Right ventricle myocardium inferior (tissue), 1 donor: Measurements from ENCODE around the gene WDFY3. TPM values are rescaled to one million over a fixed set of nuclear protein-coding genes. Genes with fewer than 3 reads are reported as not detected.
A peak's percentile ranks its signal among the peaks of the same experiment; 100 is the strongest.
"Not testable (repeated sequence)": the region's sequence is repeated elsewhere in the genome, so short reads cannot be mapped to it uniquely, and the experiment has no call there.

Source experiments
- ATAC-seq: fragments of 200-7000 bp; cut with Tn5 transposase; one replicate; pipeline ENCODE4 v1.9.1; 2020; ENCODE audit warnings: mild to moderate bottlenecking, moderate library complexity
- DNase-seq: peaks from one replicate; pipeline ENCODE4 v3.0.0; 2021; ENCODE audit errors: missing footprints
- intact Hi-C: fragments of 100-400 bp; cut with DNase I; formaldehyde crosslinking; loops from one replicate; pipeline ENCODE4 v1.11.0; 2022
- total RNA-seq: library from RNA; stranded (reverse); fragmentation: NEBNext Ultra II Directional; extraction: Animal tissue kit (Norgen Biotek cat#: 25700); gene quantifications from one replicate; pipeline ENCODE4 v1.2.1, GENCODE V29; 2021
- donor health status: DM: no; HTN: yes; CAD: no; lungs with severe emphysema.

Gene WDFY3
- total RNA-seq, 1 donor from 2014 or later = 41.0 TPM

GRCh38 chr4:84677995-84678394 lies 288.5 kb downstream of the WDFY3 start:
- intact Hi-C loops = no loop called here
- no peak for DNase-seq
- no peak for ATAC-seq

GRCh38 chr4:84677093-84677492 lies 289.4 kb downstream of the WDFY3 start:
- intact Hi-C loops = no loop called here
- ATAC-seq = peak; percentile 29
- DNase-seq = no peak

GRCh38 chr4:84673475-84674240 lies 292.8 kb downstream of the WDFY3 start:
- ATAC-seq (no peak), DNase-seq (no peak)
- intact Hi-C loops = no loop called here

GRCh38 chr4:84672177-84672576 lies 294.3 kb downstream of the WDFY3 start:
- ATAC-seq (no peak), DNase-seq (no peak)
- intact Hi-C loops = no loop called here

- DNase-seq (no peak), ATAC-seq (no peak)
- intact Hi-C loops = no loop called here
Observed at GRCh38 chr4:84669201-84669600, 297.3 kb downstream of the WDFY3 start.

GRCh38 chr4:84666439-84666838 lies 300.1 kb downstream of the WDFY3 start:
- intact Hi-C loops = no loop called here
- DNase-seq (no peak), ATAC-seq (no peak)

GRCh38 chr4:84664767-84665166 lies 301.7 kb downstream of the WDFY3 start:
- ATAC-seq, intact Hi-C loops: not testable (repeated sequence)

GRCh38 chr4:84661191-84661939 lies 305.1 kb downstream of the WDFY3 start:
- no peak for DNase-seq
- no peak for ATAC-seq
- intact Hi-C loops = no loop called here

More at GRCh38 chr4:84664767-84665166, 301.7 kb downstream of the WDFY3 start:
- not testable (repeated sequence) for DNase-seq

GRCh38 chr4:84660606-84661005 lies 305.9 kb downstream of the WDFY3 start:
- DNase-seq (no peak), ATAC-seq (no peak)
- intact Hi-C loops = no loop called here

- DNase-seq = no peak
- no peak for ATAC-seq
- intact Hi-C loops = no loop called here
Observed at GRCh38 chr4:84652478-84652877, 314.0 kb downstream of the WDFY3 start.

- intact Hi-C loops = no loop called here
- no peak for DNase-seq
- no peak for ATAC-seq
Observed at GRCh38 chr4:84651499-84651898, 315.0 kb downstream of the WDFY3 start.

GRCh38 chr4:84648863-84649647 lies 317.4 kb downstream of the WDFY3 start:
- no peak for ATAC-seq
- DNase-seq = no peak
- intact Hi-C loops = no loop called here

GRCh38 chr4:84648178-84648577 lies 318.3 kb downstream of the WDFY3 start:
- intact Hi-C loops = no loop called here
- no peak for DNase-seq

GRCh38 chr4:84647312-84647884 lies 319.1 kb downstream of the WDFY3 start:
- DNase-seq = no peak
- intact Hi-C loops = no loop called here
- no peak for ATAC-seq

More at GRCh38 chr4:84648178-84648577, 318.3 kb downstream of the WDFY3 start:
- no peak for ATAC-seq

- no peak for ATAC-seq
- intact Hi-C loops = no loop called here
- no peak for DNase-seq
Observed at GRCh38 chr4:84644087-84644486, 322.4 kb downstream of the WDFY3 start.

- DNase-seq = no peak
- intact Hi-C loops = no loop called here
- no peak for ATAC-seq
Observed at GRCh38 chr4:84639145-84639544, 327.3 kb downstream of the WDFY3 start.

GRCh38 chr4:84638092-84638491 lies 328.4 kb downstream of the WDFY3 start:
- intact Hi-C loops = no loop called here
- DNase-seq (no peak), ATAC-seq (no peak)

GRCh38 chr4:84634961-84635360 lies 331.5 kb downstream of the WDFY3 start:
- intact Hi-C loops = no loop called here
- no peak for ATAC-seq
- no peak for DNase-seq

- no peak for ATAC-seq
- intact Hi-C loops = no loop called here
- no peak for DNase-seq
Observed at GRCh38 chr4:84632092-84632491, 334.4 kb downstream of the WDFY3 start.
